Subcutaneous abdominal adipose tissue (tissue), 5 donors: Measurements from ENCODE around the gene EYA2.
A peak's percentile ranks its signal among the peaks of the same experiment; 100 is the strongest.

Experiments
- H3K27ac ChIP-seq: one replicate; pipeline ENCODE4 v1.7.0; 2013; ENCODE audit warnings: low read depth, mild to moderate bottlenecking, inconsistent platforms, low read length, moderate library complexity
- H3K27me3 ChIP-seq, 5 donors: one replicate each; pipeline ENCODE4 v1.7.0; 2013; ENCODE audit warnings: low read length in 5 of 5, inconsistent platforms in 1 of 5; ENCODE audit not compliant: control insufficient read depth in 5 of 5, insufficient read depth in 4 of 5
- H3K36me3 ChIP-seq, 5 donors: one replicate each; pipeline ENCODE4 v1.7.0; 2013; ENCODE audit warnings: low read length in 5 of 5; ENCODE audit not compliant: control insufficient read depth in 5 of 5, insufficient read depth in 5 of 5
- H3K4me1 ChIP-seq, 5 donors: one replicate each; pipeline ENCODE4 v1.7.0; 2013; ENCODE audit warnings: low read length in 5 of 5, mild to moderate bottlenecking in 3 of 5, moderate library complexity in 1 of 5; ENCODE audit not compliant: control insufficient read depth in 5 of 5, insufficient read depth in 5 of 5
- H3K4me3 ChIP-seq, 5 donors: one replicate each; pipeline ENCODE4 v1.7.0; 2013; ENCODE audit warnings: low read length in 5 of 5, low read depth in 1 of 5
- H3K9ac ChIP-seq, 5 donors: one replicate each; pipeline ENCODE4 v1.7.0; 2013; ENCODE audit warnings: low read length in 5 of 5, mild to moderate bottlenecking in 4 of 5, moderate library complexity in 3 of 5
- H3K9me3 ChIP-seq, 5 donors: one replicate each; pipeline ENCODE4 v1.7.0; 2013; ENCODE audit warnings: low read length in 5 of 5; ENCODE audit not compliant: control insufficient read depth in 5 of 5
- donor health status: healthy.
- donor health status: healthy.
- donor health status: healthy.
- donor health status: healthy.
- donor health status: healthy.

EYA2 gene

GRCh38 chr20:46903256-46903655 lies 8.6 kb downstream of the EYA2 start:
- peaks cover 0 to 3% (median 0%) of the 10 kb centered on the region in 5 donors for H3K27me3 ChIP-seq

GRCh38 chr20:46903937-46904336 lies 9.3 kb downstream of the EYA2 start:
- Histone ChIP-seq H3K27me3 (no peaks in the 10 kb centered on the region), H3K27ac (no peak overlapping the region), H3K4me1 (peaks cover 0 to 17% (median 0%) of the 10 kb centered on the region in 5 donors), H3K36me3 (no peaks in the 10 kb centered on the region), H3K9me3 (no peaks in the 10 kb centered on the region), H3K9ac (no peak overlapping the region), H3K4me3 (no peak overlapping the region)

More at GRCh38 chr20:46903256-46903655, 8.6 kb downstream of the EYA2 start:
- Histone ChIP-seq H3K4me1 (peaks cover 0 to 17% (median 4%) of the 10 kb centered on the region in 5 donors), H3K9ac (no peak overlapping the region), H3K4me3 (no peak overlapping the region), H3K9me3 (no peaks in the 10 kb centered on the region), H3K27ac (no peak overlapping the region), H3K36me3 (no peaks in the 10 kb centered on the region)

- Histone ChIP-seq H3K4me1 (peaks cover 0 to 10% (median 0%) of the 10 kb centered on the region in 5 donors), H3K4me3 (no peak overlapping the region), H3K27me3 (no peaks in the 10 kb centered on the region), H3K9ac (peak overlapping the region in 2 of 5 donors; percentile 15 to 48), H3K9me3 (no peaks in the 10 kb centered on the region), H3K27ac (peak overlapping the region; percentile 59), H3K36me3 (no peaks in the 10 kb centered on the region)
Measured at GRCh38 chr20:46905364-46906125, 10.9 kb downstream of the EYA2 start.

- H3K27me3 ChIP-seq = no peaks in the 10 kb centered on the region
- peaks cover 2 to 12% (median 10%) of the 10 kb centered on the region in 5 donors for H3K4me1 ChIP-seq
- H3K9ac ChIP-seq = no peak overlapping the region
- H3K9me3 ChIP-seq = no peaks in the 10 kb centered on the region
- no peak overlapping the region for H3K27ac ChIP-seq
- H3K4me3 ChIP-seq = no peak overlapping the region
- H3K36me3 ChIP-seq = no peaks in the 10 kb centered on the region
Measured at GRCh38 chr20:46913329-46914044, 18.8 kb downstream of the EYA2 start.

GRCh38 chr20:46914789-46915379 lies 20.2 kb downstream of the EYA2 start:
- Histone ChIP-seq H3K36me3 (no peaks in the 10 kb centered on the region), H3K27ac (no peak overlapping the region), H3K9me3 (peaks cover 0 to 4% (median 0%) of the 10 kb centered on the region in 5 donors), H3K27me3 (no peaks in the 10 kb centered on the region), H3K4me1 (peaks cover 2 to 12% (median 10%) of the 10 kb centered on the region in 5 donors), H3K4me3 (no peak overlapping the region), H3K9ac (no peak overlapping the region)

- no peaks in the 10 kb centered on the region for H3K36me3 ChIP-seq
- no peak overlapping the region for H3K4me3 ChIP-seq
- H3K27ac ChIP-seq = no peak overlapping the region
- H3K4me1 ChIP-seq = peaks cover 2 to 12% (median 10%) of the 10 kb centered on the region in 5 donors
- no peaks in the 10 kb centered on the region for H3K27me3 ChIP-seq
- peaks cover 0 to 4% (median 0%) of the 10 kb centered on the region in 5 donors for H3K9me3 ChIP-seq
- no peak overlapping the region for H3K9ac ChIP-seq
Measured at GRCh38 chr20:46915575-46916257, 21.1 kb downstream of the EYA2 start.

- Histone ChIP-seq H3K4me3 (no peak overlapping the region), H3K27me3 (no peaks in the 10 kb centered on the region), H3K27ac (no peak overlapping the region), H3K9me3 (peaks cover 0 to 4% (median 0%) of the 10 kb centered on the region in 5 donors), H3K4me1 (peaks cover 2 to 12% (median 10%) of the 10 kb centered on the region in 5 donors), H3K9ac (no peak overlapping the region), H3K36me3 (no peaks in the 10 kb centered on the region)
Measured at GRCh38 chr20:46916258-46916603, 21.6 kb downstream of the EYA2 start.

- no peak overlapping the region for H3K4me3 ChIP-seq
- H3K27ac ChIP-seq = no peak overlapping the region
- no peaks in the 10 kb centered on the region for H3K27me3 ChIP-seq
- H3K36me3 ChIP-seq = no peaks in the 10 kb centered on the region
- peaks cover 2 to 12% (median 10%) of the 10 kb centered on the region in 5 donors for H3K4me1 ChIP-seq
- H3K9me3 ChIP-seq = peaks cover 0 to 4% (median 0%) of the 10 kb centered on the region in 5 donors
- H3K9ac ChIP-seq = no peak overlapping the region
Measured at GRCh38 chr20:46917155-46917554, 22.5 kb downstream of the EYA2 start.

- Histone ChIP-seq H3K9ac (no peak overlapping the region), H3K9me3 (peaks cover 0 to 4% (median 0%) of the 10 kb centered on the region in 5 donors), H3K4me1 (peaks cover 0 to 6% (median 5%) of the 10 kb centered on the region in 5 donors), H3K27ac (no peak overlapping the region), H3K36me3 (no peaks in the 10 kb centered on the region), H3K27me3 (no peaks in the 10 kb centered on the region), H3K4me3 (no peak overlapping the region)
Measured at GRCh38 chr20:46920114-46920513, 25.5 kb downstream of the EYA2 start.
